WI38 (cell line): Measurements from ENCODE around the gene EYA2.
"Not testable (repeated sequence)": the region's sequence is repeated elsewhere in the genome, so short reads cannot be mapped to it uniquely, and the experiment has no call there.

ENCODE experiments used
- H3K4me3 ChIP-seq: 2 replicates; pipeline ENCODE4 v1.5.1; 2011; ENCODE audit warnings: low read depth, mild to moderate bottlenecking, control low read depth, low read length
- TF ChIP-seq, protein P1 (sequence below): IDR thresholded peaks from 2 replicates; pipeline ENCODE4 v1.5.1; 2012; ENCODE audit warnings: low read depth, mild to moderate bottlenecking, control low read depth, low read length

EYA2 gene

GRCh38 chr20:46931699-46932098 is 37.1 kb downstream of the EYA2 start:
- no peak overlapping the region for H3K4me3 ChIP-seq
- TF ChIP-seq, protein P1, sequence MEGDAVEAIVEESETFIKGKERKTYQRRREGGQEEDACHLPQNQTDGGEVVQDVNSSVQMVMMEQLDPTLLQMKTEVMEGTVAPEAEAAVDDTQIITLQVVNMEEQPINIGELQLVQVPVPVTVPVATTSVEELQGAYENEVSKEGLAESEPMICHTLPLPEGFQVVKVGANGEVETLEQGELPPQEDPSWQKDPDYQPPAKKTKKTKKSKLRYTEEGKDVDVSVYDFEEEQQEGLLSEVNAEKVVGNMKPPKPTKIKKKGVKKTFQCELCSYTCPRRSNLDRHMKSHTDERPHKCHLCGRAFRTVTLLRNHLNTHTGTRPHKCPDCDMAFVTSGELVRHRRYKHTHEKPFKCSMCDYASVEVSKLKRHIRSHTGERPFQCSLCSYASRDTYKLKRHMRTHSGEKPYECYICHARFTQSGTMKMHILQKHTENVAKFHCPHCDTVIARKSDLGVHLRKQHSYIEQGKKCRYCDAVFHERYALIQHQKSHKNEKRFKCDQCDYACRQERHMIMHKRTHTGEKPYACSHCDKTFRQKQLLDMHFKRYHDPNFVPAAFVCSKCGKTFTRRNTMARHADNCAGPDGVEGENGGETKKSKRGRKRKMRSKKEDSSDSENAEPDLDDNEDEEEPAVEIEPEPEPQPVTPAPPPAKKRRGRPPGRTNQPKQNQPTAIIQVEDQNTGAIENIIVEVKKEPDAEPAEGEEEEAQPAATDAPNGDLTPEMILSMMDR = no peak

DNA sequence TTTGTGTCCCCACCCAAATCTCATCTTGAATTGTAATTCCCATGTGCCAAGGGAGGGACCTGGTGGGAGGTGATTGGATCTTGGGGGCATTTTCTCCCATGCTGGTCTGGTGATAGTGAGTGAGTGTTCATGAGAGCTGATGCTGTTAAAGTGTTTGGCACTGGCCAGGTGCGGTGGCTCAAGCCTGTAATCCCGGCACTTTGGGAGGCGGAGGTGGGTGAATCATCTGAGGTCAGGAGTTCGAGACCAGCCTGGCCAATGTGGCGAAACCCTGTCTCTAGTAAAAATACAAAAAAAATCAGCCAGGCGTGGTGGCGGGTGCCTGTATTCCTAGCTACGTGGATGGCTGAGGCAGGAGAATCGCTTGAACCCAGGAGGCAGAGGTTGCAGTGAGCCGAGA is 37.8 kb downstream of the EYA2 start:
- not testable (repeated sequence) for H3K4me3 ChIP-seq

- TF ChIP-seq, protein P1 = no peak
- no peak overlapping the region for H3K4me3 ChIP-seq
These were observed 38.5 kb downstream of the EYA2 start for GRCh38 chr20:46933150-46933549.

GRCh38 chr20:46934746-46935287 is 40.2 kb downstream of the EYA2 start:
- TF ChIP-seq, protein P1 = no peak
- H3K4me3 ChIP-seq = no peak overlapping the region

DNA sequence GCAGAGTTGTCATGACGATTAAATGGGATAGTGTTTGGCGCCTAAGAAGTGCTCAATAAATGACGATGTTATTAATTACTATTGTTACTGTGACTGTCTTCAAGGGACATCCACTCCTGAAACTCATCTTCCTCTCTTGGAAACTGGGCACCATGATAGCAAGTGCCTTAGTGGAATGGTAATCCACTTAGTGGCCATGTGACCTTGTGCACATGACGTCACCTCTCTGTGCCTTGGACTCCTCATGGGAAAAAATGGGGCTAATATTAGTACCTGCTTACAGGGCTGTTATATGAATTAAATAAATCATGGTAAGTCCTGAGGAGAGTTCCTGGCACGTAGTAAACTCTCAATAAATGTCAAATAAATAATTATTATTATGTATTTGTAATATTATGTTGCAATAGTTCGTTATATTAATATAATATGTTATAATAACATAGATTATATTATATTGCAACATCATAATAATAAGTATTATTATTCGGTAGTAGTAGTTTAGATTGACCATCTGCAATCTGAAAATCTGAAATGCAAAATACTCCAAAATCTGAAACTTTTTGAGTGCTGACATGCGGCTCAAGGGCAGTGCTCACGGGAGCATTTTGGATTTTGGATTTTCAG is 40.9 kb downstream of the EYA2 start:
- TF ChIP-seq, protein P1 = no peak

GRCh38 chr20:46936415-46937156 is 41.9 kb downstream of the EYA2 start:
- no peak overlapping the region for H3K4me3 ChIP-seq
- TF ChIP-seq, protein P1 = no peak

More for the DNA sequence above, 40.9 kb downstream of the EYA2 start:
- no peak overlapping the region for H3K4me3 ChIP-seq

DNA sequence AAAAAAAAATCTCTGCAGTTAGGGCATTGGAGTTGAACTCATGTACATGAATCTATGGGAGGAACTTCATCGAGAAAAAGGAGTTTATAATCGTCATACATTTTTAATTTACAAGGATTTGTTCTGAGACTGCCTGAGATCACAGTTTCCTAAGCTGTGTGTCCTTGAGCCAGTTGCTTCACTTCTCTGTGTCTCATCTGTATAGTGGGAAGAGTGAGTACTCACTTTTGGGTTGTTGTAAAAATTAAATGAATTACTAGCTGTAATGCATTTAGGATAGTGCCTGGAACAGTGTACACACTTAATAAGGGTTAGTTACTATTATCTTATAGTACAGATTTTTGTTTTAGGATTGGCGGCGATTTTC is 42.5 kb downstream of the EYA2 start:
- H3K4me3 ChIP-seq = no peak overlapping the region
- TF ChIP-seq, protein P1 = no peak
